ENCODE measurements around the gene STAT3.
A peak's percentile ranks its signal among the peaks of the same experiment; 100 is the strongest.

STAT3 gene

GRCh38 chr17:42276359-42276608 lies 112.0 kb downstream of the STAT3 start, which contains the start of gene STAT5B:
TSS of gene STAT5B (minus strand) at chr17:42276391. CDS start at chr17:42232127, 44,264 bp downstream.
- TF ChIP-seq CTCF (IDR thresholded peaks at IDR 0.05; ENCODE audit: insufficient read depth, low read length, poor library complexity, severe bottlenecking) (no peak), EZH2phosphoT487 (conservative IDR thresholded peaks at IDR 0.05; ENCODE audit: low read length) (no peak)
- Histone ChIP-seq H3F3A (ENCODE audit: insufficient read depth) (no peaks in the 10 kb centered on the region), H3K27ac (ENCODE audit: low read depth, low read length) (no peak within 1 kb of the TSS), H3K4me3 (ENCODE audit: insufficient read depth, low read length, poor library complexity, severe bottlenecking) (peak within 1 kb of the TSS; percentile 87), H3K36me3 (ENCODE audit: low read length) (no peaks in the 10 kb centered on the region), H3K9me2 (replicated peaks; ENCODE audit: insufficient read depth, low read length) (no peaks in the 10 kb centered on the region), H4K20me1 (ENCODE audit: low read depth, low read length) (no peaks in the 10 kb centered on the region), H3K27me3 (ENCODE audit: low read length) (no peaks in the 10 kb centered on the region), H3K79me2 (ENCODE audit: insufficient read depth, low read length) (no peaks in the 10 kb centered on the region; the same call in 1 of the 2 replicates), H3K9ac (ENCODE audit: low read length) (peak within 1 kb of the TSS; percentile 65), H2AFZ (ENCODE audit: low read depth, low read length, severe bottlenecking) (peak within 1 kb of the TSS; percentile 97), H3K9me3 (ENCODE audit: insufficient read depth, low read length) (no peaks in the 10 kb centered on the region), H3K4me2 (ENCODE audit: low read depth, low read length, poor library complexity, severe bottlenecking) (peak within 1 kb of the TSS; percentile 81)

GRCh38 chr17:42275527-42276358 lies 112.5 kb downstream of the STAT3 start:
- no peaks in the 10 kb centered on the region; the same call in 1 of the 2 replicates for H3K79me2 ChIP-seq (ENCODE audit: insufficient read depth, low read length)

GRCh38 chr17:42274812-42275526 lies 113.3 kb downstream of the STAT3 start:
- no peaks in the 10 kb centered on the region; the same call in 1 of the 2 replicates for H3K79me2 ChIP-seq (ENCODE audit: insufficient read depth, low read length)
- peak overlapping the region; percentile 65 for H3K9ac ChIP-seq (ENCODE audit: low read length)
- H3K9me3 ChIP-seq (ENCODE audit: insufficient read depth, low read length) = no peaks in the 10 kb centered on the region
- H2AFZ ChIP-seq (ENCODE audit: low read depth, low read length, severe bottlenecking) = peak overlapping the region; percentile 97
- H3K9me2 ChIP-seq (replicated peaks; ENCODE audit: insufficient read depth, low read length) = no peaks in the 10 kb centered on the region
- no peaks in the 10 kb centered on the region for H3K27me3 ChIP-seq (ENCODE audit: low read length)
- H3K36me3 ChIP-seq (ENCODE audit: low read length) = no peaks in the 10 kb centered on the region
- no peaks in the 10 kb centered on the region for H4K20me1 ChIP-seq (ENCODE audit: low read depth, low read length)
- H3F3A ChIP-seq (ENCODE audit: insufficient read depth) = no peaks in the 10 kb centered on the region
- H3K4me3 ChIP-seq (ENCODE audit: insufficient read depth, low read length, poor library complexity, severe bottlenecking) = peak overlapping the region; percentile 87
- peak overlapping the region; percentile 81 for H3K4me2 ChIP-seq (ENCODE audit: low read depth, low read length, poor library complexity, severe bottlenecking)
- TF ChIP-seq CTCF (IDR thresholded peaks at IDR 0.05; ENCODE audit: insufficient read depth, low read length, poor library complexity, severe bottlenecking) = no peak
- TF ChIP-seq EZH2phosphoT487 (conservative IDR thresholded peaks at IDR 0.05; ENCODE audit: low read length) = no peak
- no peak overlapping the region for H3K27ac ChIP-seq (ENCODE audit: low read depth, low read length)

More at GRCh38 chr17:42275527-42276358, 112.5 kb downstream of the STAT3 start:
- no peaks in the 10 kb centered on the region for H3K9me3 ChIP-seq (ENCODE audit: insufficient read depth, low read length)
- H2AFZ ChIP-seq (ENCODE audit: low read depth, low read length, severe bottlenecking) = peak overlapping the region; percentile 97
- no peaks in the 10 kb centered on the region for H4K20me1 ChIP-seq (ENCODE audit: low read depth, low read length)
- TF ChIP-seq EZH2phosphoT487 (conservative IDR thresholded peaks at IDR 0.05; ENCODE audit: low read length) (no peak), CTCF (IDR thresholded peaks at IDR 0.05; ENCODE audit: insufficient read depth, low read length, poor library complexity, severe bottlenecking) (no peak)
- peak overlapping the region; percentile 87 for H3K4me3 ChIP-seq (ENCODE audit: insufficient read depth, low read length, poor library complexity, severe bottlenecking)
- H3K9me2 ChIP-seq (replicated peaks; ENCODE audit: insufficient read depth, low read length) = no peaks in the 10 kb centered on the region
- no peaks in the 10 kb centered on the region for H3K36me3 ChIP-seq (ENCODE audit: low read length)
- no peaks in the 10 kb centered on the region for H3K27me3 ChIP-seq (ENCODE audit: low read length)
- H3F3A ChIP-seq (ENCODE audit: insufficient read depth) = no peaks in the 10 kb centered on the region
- H3K27ac ChIP-seq (ENCODE audit: low read depth, low read length) = no peak overlapping the region
- peak overlapping the region; percentile 81 for H3K4me2 ChIP-seq (ENCODE audit: low read depth, low read length, poor library complexity, severe bottlenecking)
- peak overlapping the region; percentile 65 for H3K9ac ChIP-seq (ENCODE audit: low read length)

Data from SU-DHL-6 (cell line).